HFF-Myc (cell line): ENCODE data around the gene BTBD19.
"Not testable (repeated sequence)": the region's sequence is repeated elsewhere in the genome, so short reads cannot be mapped to it uniquely, and the experiment has no call there.

Source experiments
- DNase-seq: peaks from one replicate; pipeline ENCODE4 v3.0.0-alpha.2; 2011; ENCODE audit warnings: low read depth; ENCODE audit errors: extremely low read depth
- H3K4me3 ChIP-seq: replicated peaks from 2 replicates; pipeline ENCODE4 v1.5.1; 2011; ENCODE audit warnings: low read depth, mild to moderate bottlenecking, control low read depth, low read length
- CTCF ChIP-seq: IDR thresholded peaks from 2 replicates; pipeline ENCODE4 v1.5.1; 2012; ENCODE audit warnings: mild to moderate bottlenecking, low read depth, low read length, control low read depth; ENCODE audit errors: missing control alignments

BTBD19 gene

GRCh38 chr1:44820328-44821239 is 12.3 kb downstream of the BTBD19 start:
- TF ChIP-seq CTCF = no peak
- DNase-seq = no peak
- H3K4me3 ChIP-seq = peak overlapping the region; percentile 47

- TF ChIP-seq CTCF = no peak
Observed at GRCh38 chr1:44821240-44821715, 13.0 kb downstream of the BTBD19 start.

GRCh38 chr1:44822131-44822701 is 13.9 kb downstream of the BTBD19 start:
- H3K4me3 ChIP-seq = no peak overlapping the region
- DNase-seq = no peak
- no peak for TF ChIP-seq CTCF

More at GRCh38 chr1:44821240-44821715, 13.0 kb downstream of the BTBD19 start:
- no peak for DNase-seq
- no peak overlapping the region for H3K4me3 ChIP-seq

GRCh38 chr1:44822981-44823451 is 14.7 kb downstream of the BTBD19 start:
- DNase-seq = no peak
- H3K4me3 ChIP-seq = no peak overlapping the region
- TF ChIP-seq CTCF = no peak

- not testable (repeated sequence) for DNase-seq, H3K4me3 ChIP-seq
Observed at GRCh38 chr1:44824392-44824791, 16.1 kb downstream of the BTBD19 start.

- DNase-seq = no peak
- no peak overlapping the region for H3K4me3 ChIP-seq
- TF ChIP-seq CTCF = no peak
Observed at GRCh38 chr1:44826375-44827196, 18.3 kb downstream of the BTBD19 start.
